C4-2B (cell line): Measurements from ENCODE around the gene FYCO1.

Experiments
- CTCF ChIP-seq: fragments of 450-650 bp; conservative IDR thresholded peaks from 2 replicates; pipeline ENCODE4 v1.5.1; 2017; ENCODE audit warnings: mild to moderate bottlenecking
- ZFX ChIP-seq: fragments of 450-650 bp; IDR thresholded peaks from 2 replicates; pipeline ENCODE4 v1.6.1; 2017

- no peak for TF ChIP-seq CTCF
- no peak for TF ChIP-seq ZFX
Observed at GRCh38 chr3:46008058-46008457, 12.4 kb upstream of the FYCO1 start.
